NCI-H128 (cell line): ENCODE results near the gene TSPEAR.
"Not testable (repeated sequence)": the region's sequence is repeated elsewhere in the genome, so short reads cannot be mapped to it uniquely, and the experiment has no call there.

Source experiments
- DNase-seq: peaks from one replicate; lab custom pipeline; 2025; ENCODE audit not compliant: unreplicated experiment; lab: John Stamatoyannopoulos, UW

Gene TSPEAR

DNA sequence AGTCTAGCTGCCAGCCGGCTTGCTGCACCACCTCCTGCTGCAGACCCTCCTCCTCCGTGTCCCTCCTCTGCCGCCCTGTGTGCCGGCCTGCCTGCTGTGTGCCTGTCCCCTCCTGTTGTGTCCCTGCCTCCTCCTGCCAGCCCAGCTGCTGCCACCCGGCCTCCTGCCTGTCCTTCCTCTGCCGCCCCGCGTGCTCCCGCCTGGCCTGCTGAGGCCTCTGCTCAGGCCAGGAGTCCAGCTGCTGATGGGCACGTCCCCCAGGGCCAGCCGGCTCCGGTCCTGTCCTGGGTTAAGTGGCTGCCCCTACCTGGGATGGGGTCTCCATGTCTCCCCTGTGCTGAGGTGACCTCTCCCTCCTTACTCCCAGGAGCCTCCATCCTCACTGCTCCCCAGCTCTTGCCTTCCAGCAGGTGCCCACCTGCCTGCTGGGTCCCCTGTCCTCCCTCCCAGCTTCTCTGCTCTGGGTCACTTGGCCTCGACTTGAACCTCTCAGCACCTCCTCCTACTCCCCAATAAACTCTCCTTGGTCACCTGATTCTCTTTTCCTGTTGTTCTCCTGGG lies 98.6 kb downstream of the TSPEAR start:
- DNase-seq = no peak

DNA sequence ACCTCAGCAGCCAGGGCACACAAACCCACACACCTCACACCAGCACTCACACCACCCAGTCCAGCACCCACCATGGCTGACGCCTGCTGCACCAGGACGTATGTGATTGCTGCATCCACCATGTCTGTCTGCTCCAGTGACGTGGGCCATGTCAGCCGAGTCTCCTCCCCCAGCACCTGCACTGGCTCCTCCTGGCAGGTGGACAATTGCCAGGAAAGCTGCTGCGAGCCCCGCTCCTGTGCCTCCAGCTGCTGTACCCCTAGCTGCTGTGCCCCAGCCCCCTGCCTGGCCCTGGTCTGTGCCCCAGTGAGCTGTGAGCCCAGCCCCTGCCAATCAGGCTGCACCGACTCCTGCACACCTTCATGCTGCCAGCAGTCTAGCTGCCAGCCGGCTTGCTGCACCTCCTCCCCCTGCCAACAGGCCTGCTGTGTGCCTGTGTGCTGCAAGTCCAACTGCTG lies 99.3 kb downstream of the TSPEAR start, which contains the start of gene KRTAP10-8:
Gene KRTAP10-8, plus strand, starts transcription at position 51 of the 458 bp plus-strand sequence. Its CDS starts 22 bp downstream, at position 73.
- DNase-seq = no peak

DNA sequence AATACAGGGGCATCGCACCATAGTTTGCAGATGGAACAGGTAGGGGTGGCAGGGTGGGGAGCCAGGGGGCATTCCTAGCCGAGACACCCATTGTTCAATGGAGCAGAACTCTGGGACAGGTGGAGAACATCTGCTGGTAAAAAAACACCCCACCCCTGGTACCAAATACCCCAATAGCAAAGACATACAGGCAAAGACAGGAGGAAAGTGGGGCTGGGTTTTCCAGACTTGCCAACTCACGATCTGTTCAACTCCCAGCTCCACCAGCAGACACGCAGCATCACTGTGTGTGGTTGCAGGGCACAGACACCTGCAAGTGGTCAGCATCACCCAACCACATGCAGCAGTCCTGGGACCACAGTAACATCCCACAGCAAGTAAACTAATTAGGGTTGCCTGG lies 99.8 kb downstream of the TSPEAR start:
- no peak for DNase-seq

DNA sequence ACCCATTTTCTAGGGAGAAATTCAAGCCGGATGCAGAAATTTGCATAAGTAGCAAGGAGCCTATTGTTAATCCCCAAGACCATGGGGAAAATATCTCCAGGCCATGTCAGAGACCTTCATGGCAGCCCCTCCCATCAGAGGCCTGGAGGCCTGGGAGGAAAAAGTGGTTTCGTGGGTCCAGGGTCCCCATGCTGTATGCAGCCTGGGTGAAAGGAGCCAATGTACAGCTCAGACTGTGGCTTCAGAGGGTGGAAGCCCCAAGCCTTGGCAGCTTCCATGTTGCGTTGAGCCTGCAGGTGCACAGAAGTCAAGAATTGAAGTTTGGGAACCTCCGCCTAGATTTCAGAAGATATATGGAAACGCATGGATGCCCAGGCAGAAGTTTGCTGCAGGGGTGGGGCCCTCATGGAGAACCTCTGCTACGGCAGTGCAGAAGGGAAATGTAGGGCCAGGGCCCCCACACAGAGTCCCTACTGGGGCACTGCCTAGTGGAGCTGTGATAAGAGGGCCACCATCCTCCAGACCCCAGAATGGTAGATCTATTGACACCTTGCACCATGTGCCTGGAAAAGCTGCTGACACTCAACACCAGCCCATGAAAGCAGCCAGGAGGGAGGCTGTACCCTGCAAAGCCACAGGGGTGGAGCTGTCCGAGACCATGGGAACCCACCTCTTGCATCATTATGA lies 101.1 kb downstream of the TSPEAR start:
- DNase-seq = not testable (repeated sequence)

DNA sequence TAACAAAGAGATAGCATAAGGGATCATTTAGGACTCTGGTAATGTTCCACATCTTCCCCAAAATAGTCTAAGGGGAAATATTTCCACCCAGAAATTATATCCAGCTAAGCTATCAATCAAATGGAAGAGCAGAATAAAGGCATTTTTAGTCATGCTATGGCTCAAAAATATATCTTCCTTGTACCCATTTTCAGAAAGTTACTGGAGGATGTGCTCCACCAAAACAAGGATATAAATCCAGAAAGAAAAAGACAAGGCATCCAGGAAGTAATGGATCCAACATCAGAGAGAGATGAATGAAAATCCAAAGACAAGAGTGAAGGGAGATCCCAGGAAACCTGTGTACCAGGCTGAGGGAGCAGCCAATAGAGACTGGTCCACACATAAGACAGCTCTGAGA lies 102.2 kb downstream of the TSPEAR start:
- DNase-seq = no peak

DNA sequence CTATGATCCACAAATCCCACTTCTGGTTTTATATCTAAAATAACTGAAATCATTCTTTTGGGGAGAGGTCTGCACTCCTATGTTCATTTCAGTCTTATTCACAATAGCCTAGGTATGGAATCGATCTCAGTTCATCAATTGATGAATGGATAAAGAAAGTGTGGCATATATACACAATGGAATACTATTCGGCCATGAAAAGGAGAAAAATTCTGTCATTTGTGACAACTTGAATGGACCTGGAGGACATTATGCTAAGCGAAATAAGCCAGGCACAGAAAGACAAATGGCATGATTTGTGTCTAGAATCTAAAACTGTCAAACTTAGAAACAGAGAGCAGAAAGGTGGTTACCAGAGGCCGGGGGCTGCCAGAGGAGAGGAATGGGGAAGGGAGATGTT lies 104.9 kb downstream of the TSPEAR start:
- DNase-seq = no peak

DNA sequence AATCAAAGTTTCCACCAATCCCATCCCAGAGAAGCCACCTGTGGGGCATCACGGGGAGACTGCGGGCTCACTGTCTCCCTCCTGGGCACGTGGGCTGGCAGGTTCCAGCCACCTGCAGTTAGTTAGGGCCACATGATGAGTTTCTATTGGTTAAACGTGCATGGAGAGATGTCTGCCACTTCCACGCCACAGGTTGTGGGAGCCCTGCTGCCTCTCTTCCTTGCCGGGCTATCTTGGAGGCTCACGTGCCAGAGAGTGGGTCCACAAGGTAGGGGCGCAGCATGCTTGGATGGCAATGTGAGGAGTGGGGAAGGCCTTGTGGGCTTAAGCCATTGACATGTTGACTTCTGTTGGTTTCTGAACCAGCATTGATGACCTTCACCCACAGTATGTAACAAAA lies 107.5 kb downstream of the TSPEAR start:
- no peak for DNase-seq

DNA sequence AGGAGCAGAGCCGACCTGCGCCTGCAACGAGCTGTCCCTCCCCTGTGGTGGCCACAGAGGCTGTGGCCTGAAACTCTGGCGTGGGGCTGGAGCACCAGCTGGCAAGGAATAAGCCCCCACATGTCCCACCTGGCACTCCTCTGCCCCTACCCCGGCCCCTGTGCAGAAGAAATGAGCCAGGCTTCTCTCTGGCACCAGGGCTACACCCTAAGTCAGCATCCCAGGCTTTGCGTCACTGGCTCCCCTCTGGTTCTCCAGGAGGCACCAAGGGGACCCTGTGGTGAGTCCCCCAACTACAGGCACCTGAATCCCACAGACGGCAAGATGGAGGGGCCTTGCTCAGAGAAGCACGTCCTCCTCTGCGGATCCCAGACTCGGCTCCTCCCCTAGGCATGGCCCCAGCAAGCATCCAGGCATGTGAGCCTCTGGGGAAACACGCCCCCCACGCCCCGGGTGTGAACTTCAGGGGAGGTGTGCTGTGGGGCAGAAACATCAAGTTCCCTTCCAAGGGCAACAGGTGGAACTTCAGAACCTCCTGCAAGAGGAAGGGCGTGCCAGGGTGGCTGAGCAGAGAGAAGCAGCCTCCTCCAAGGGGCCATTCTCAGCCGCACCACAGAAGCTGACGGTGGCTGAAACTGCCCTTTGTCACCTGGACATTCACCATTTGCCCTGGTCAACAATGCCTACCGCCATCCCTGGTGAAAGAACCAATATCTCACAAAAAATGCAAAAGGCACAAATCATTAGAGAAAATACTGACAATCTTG lies 108.1 kb downstream of the TSPEAR start:
- no peak for DNase-seq

DNA sequence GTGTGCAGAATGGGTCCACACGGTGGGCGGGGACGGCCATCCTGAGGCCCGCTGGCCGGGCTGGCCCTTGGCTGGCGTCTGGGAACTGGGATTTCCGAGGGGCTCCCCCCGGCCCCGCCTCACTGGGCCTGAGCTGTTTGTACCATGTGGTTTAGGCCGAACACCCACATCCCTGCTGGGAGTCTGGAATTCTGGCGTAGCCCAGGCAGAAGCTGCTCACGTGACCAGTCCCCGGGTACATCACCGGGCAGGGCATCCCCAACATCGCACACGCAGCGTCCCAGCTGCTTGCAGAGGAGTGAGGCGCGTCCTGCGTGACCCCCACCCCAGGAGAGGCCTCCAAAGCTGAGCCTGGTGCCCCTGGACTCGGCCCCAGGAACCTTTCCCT lies 108.9 kb downstream of the TSPEAR start:
- no peak for DNase-seq

DNA sequence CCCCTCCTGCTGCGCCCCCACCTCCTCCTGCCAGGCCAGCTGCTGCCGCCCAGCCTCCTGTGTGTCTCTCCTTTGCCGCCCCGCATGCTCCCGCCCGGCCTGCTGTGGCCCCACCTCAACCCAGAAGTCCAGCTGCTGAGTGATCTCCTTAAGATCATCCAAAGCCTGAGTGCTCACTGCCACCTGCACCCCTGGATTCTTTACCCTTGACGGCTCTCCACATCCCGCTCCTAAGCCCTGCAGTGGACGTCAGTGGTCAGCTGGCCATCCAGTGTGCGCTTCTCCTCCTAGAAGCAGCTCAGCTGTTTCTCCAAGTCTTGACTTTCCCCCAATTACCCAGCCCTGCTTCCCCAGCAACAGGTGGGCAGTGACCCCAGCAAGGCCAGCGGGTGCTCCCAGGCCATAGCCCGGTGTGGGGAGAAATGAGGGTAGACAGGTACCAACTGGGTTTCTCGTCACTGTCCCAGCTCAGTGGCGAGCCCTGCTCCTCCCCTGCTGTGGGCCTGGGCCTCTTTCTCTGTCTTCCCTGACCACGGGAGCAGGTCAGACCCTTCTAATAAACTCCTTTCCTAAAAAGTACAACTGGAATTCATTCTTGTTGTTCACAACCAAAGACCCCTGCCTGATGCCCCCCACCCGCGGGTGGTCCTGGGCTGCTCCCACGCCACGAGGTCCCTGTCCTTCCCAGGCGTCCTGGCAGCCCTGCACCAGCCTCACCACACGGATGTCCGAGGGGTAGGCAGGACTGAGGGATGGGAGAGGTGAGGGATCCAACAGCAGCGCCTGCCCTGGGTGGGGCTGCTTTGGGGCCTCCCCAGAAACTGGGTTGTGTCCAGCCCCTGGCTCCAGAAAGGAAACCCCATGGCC lies 109.5 kb downstream of the TSPEAR start:
- no peak for DNase-seq

DNA sequence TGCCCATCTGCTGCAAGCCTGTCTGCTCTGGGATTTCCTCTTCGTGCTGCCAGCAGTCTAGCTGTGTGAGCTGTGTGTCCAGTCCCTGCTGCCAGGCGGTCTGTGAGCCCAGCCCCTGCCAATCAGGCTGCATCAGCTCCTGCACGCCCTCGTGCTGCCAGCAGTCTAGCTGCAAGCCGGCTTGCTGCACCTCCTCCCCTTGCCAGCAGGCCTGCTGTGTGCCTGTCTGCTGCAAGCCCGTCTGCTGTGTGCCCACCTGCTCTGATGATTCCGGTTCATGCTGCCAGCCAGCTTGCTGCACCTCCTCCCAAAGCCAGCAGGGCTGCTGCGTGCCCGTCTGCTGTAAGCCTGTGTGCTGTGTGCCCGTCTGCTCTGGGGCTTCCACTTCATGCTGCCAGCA lies 110.3 kb downstream of the TSPEAR start:
- DNase-seq = not testable (repeated sequence)

DNA sequence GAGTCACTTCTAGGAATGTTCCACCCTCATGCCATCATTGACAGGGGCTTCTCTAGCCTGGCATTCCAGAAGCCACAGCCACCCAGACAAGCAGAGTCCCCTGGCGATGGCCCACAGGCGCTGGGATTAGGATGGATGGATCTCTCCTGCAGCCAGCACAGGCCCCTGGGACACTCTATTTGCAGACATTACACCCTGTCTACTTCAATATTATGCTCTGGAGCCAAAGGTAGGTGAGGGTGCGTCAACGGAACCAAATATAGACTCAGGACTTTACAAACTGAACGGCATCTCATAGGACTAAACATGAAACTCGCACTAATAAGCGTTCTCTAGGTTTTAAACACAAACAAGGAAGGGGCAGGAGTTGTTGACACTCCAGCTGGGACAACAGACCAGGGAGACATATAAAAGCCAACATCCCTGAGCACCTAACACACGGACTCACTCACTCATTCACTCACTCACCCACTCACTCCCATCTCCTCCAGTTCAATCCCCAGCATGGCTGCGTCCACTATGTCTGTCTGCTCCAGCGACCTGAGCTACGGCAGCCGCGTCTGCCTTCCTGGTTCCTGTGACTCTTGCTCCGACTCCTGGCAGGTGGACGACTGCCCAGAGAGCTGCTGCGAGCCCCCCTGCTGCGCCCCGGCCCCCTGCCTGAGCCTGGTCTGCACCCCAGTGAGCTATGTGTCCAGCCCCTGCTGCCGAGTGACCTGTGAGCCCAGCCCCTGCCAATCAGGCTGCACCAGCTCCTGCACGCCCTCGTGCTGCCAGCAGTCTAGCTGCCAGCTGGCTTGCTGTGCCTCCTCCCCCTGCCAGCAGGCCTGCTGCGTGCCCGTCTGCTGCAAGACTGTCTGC lies 111.0 kb downstream of the TSPEAR start, which contains the start of gene KRTAP10-7:
Gene KRTAP10-7, plus strand, starts transcription at position 480 of the 861 bp plus-strand sequence. Its CDS starts 25 bp downstream, at position 505.
- DNase-seq = not testable (repeated sequence)

DNA sequence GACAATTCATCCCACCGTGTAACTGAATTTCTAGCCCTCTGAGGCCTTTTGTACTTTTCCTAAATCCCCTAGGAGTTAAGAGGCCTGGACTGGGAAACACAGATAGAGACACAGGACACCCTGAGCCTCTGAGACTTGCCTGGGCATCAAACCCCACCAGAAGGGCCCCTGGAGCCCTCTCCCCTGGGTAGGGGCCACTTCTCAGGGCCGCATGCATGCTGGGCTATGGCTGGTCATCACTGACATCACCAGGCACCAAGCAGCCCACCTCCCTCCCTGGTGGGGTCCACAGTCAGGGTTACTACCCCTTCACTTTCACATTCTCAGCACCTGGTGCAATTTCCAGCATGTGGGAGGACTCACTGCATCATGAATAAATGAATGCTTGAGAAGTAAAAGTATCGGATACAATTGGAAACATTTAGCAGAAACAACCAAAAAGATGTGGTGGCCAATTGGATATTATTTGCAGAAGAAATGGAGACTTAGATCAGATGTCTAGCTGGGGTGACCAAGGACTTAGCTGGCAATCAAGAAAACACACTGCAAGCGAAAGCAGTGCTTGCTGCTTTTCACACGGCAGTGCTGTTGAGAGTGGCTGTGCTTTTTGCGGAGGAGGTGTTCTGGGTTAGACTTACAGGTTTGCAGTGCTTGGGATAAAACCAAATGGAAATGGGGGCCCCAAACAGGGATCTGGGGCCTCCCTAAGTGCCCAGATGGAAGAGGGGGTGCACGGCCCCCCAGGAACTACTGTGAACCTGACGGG lies 111.9 kb downstream of the TSPEAR start:
- no peak for DNase-seq

DNA sequence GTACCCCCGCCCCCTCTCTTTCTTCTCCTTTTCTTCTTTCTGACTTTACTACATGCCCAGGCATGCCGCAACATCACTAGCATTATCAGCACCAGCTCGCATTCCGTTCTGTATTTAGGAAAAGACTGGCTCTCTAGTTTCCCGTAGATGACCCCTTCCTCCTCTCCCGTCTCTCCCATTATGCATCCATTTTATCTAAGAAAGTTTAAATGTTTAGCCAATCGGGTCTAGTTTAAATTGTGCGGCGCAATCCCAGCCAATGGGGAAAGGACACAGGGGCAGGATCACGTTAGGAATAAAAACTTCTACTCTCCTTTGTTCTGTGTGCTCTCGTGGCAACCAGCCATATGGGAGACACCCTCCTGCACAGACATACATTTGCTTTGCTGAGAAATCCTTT lies 113.3 kb downstream of the TSPEAR start:
- DNase-seq = no peak

DNA sequence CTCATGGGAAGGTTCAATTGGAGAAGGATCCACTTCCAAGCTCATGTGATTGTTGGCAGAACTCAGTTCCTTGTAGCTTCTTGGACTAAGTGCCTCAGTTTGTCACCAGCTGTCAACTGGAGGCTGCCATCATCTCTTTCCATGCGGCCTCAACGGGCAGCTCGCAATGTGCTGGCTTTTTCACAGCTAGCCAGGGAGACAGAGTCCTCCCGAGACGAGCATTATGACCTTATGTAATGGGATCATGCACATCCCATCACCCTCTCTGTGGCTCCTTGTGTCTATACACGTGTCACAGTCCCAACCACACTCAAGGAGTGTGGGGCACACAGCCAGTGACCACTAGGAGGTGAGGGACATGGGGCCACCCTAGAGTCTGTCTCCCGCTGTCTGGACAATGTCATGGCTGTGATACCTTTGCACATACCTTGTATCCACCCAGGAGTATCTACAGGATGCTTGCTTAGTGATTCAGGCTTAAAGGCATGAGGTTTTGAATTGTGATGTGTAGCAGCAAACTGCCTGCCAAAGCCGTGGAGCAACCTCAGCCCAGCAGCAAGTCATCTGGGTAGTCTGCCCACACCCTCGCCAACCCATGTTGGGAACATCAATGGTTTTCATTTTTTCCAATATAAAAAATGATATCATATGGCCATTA lies 115.2 kb downstream of the TSPEAR start:
- DNase-seq = no peak

DNA sequence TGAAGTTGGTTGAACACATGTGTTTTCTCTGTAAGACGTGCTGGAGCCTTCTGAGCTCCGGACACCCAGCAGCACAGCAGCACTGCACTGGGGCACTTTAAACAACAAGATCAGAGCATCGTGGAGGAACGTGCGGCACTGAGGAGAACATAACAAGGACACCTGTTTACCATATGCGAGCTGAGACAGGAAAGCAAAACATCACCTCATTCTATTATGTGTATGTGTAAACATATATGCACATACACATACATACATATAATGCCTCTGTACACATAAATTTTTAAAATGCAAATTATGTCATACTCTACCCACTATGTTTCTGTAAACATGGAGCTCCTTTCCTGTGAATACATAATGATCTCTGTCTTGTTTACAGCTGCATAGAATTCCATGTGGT lies 115.8 kb downstream of the TSPEAR start:
- DNase-seq = no peak

DNA sequence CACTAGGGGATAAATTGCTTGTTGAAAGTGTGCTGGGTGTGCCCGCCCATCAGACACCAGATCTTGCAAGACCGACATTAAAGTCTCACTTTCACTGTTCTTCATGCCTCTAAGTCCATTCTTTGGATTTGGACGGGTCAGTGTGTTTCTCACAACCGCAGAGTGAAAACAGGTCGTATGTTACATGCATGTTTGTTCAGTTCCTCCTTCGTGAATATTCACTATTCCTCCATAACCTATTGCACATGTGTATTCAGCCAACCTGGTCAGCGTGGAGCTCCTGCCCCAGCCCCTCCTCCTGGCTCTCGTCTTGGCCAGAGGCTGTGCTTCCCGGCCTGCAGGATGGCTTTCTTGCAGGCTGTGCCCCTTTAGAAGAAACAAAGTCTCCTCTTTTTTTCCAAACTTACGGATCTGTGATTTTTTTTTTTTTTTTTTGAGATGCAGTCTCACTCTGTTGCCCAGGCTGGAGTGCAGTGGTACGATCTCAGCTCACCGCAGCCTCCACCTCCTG lies 116.9 kb downstream of the TSPEAR start:
- no peak for DNase-seq

DNA sequence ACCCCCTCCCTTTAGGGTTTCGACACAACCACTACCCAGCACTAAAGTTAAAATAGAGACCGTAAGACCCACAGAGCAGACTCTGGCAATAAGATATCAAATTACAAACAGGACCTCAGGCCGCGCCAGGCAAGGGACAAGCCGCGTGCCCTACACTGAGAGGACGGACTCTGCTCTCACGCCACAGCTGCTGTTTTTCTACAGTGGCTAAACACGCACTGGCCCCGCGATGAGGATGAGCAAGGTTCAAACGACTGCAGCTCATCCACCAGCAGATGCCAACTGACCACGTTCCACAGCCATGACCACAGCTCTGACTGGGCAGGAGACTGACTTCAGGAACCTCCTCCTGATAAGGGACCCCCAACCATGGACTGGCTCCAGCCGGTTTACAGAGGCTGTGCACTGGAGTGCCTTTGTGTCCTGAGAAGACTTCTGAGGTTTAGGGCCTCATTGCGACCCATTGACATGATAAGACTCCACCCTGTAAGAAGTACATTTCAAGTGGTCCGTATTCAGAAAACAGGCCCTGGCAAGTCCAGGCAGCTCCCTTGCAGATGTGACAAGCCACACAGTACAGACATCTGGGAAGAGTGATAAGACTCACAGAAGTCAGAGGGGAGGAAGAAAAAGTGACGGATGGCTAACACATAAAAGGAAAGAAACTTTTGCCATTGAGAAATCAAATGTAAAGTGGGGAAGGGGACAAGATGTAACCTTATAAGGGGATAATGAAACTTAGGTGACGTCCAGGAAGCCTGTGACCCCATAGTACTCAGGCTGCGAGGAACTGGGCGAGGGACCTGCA lies 117.6 kb downstream of the TSPEAR start:
- DNase-seq = no peak
